ENCODE data around the gene PRDM1.

Gene PRDM1

DNA sequence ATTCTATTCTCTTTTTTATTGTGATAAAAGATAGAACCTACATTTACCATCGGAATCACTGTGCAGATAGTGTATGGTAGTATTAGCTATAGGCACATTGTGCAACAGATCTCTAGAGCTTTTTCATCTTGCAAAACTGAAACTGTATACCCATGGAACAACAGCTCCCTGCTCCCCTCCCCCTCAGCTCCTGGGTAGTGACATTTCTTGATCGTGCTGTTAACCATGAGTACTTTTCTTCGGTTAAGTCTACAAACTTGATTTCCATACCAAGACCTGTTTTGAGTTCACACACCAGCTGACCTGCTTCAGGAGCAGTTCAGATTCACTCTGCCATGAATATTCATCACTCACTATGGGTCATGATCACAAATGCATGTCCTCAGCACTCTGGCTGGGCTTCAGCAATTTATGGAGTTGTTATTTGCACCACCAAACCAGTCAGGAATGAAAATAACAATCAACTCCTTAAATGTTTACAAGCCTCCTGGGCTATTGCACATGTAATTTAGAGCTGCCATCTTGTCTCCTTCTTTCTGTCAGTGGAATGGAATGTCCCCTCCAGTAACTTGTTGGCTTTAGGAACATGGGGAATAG is 32.8 kb downstream of the PRDM1 start:
- no peak for DNase-seq

DNA sequence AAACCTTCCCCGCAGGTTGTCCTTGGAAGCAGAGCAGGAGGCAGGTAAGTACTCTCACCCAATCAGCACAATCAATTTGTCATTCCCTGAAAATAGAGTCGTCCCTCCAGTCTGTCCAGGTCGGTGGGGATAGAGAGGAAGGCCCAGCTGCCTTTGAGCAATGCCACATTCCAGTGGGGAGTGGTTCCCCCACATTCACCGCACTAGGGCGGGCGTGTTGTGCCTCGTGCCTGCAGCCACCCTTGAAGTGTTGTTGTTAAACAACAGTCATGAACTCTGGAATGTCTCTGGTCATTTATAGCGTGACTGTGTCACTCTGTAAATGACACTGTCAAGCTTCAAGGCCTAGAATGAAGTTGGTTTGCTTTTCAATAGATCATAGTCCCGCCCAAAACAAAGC is 33.4 kb downstream of the PRDM1 start:
- no peak for DNase-seq

DNA sequence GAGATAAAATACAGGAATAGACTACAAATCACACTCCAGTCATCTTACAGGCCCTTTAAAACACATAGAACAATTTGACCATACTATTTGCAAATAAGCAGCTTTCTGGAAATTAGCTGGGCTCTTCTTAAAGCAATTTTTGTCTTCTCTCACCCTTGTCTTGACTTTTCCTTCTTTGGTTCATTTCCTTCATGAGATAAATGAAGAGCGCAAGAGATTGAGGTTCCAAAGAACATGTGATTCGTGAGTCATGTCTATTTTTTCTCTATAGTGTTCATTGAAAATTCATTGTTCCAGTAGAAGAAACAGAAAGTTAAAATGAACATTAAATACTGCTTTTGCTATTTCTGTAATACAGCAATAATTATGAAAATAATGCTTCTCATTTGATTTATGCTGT is 33.9 kb downstream of the PRDM1 start:
- no peak for DNase-seq

DNA sequence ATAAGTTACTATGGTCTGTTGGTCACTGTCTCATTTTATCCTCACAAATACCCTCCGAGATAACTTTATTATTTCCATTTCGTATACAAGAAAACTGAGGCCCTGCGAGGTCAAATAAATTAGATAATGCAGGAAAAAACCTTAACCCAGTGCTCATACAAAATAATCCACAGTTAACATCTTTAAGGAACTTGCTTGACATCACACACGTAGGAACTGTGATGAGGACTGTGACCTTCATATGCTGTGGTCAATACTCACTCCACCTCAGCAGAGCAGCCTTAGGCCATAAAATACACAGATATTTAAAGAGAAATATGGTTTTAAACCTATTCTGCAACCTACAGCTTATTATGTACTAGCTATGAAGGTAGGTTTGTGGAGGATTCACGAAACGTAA is 34.3 kb downstream of the PRDM1 start:
- DNase-seq = no peak

DNA sequence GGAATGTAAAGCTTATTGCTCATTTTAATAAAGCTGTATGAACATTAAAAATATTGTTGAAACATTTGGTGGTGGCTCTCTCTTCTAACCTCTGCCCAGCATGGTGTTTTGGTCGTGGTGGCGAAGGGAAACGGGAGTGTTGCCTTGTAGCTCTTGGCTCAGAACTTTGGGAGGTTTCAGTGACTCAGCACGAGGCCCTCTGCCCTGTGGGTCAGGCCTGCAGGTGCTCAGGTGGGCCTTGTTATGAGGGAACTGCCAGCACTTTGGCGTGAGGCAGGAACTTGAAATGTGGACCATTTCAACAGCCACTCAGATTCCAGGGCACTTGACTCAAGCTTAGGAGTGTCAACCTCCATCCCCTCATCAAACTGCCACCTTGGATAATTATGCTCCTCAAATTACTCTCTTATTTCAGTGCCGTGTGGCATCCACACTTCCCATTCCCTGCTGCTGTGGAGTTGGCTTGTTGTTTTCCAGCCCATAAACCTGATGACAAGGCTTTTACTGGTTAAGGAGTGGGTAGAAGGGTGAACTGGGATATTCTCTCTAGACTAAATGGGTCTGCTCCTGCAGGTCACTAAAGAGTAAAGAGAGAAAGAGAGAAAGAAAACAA is 36.3 kb downstream of the PRDM1 start:
- no peak for DNase-seq

DNA sequence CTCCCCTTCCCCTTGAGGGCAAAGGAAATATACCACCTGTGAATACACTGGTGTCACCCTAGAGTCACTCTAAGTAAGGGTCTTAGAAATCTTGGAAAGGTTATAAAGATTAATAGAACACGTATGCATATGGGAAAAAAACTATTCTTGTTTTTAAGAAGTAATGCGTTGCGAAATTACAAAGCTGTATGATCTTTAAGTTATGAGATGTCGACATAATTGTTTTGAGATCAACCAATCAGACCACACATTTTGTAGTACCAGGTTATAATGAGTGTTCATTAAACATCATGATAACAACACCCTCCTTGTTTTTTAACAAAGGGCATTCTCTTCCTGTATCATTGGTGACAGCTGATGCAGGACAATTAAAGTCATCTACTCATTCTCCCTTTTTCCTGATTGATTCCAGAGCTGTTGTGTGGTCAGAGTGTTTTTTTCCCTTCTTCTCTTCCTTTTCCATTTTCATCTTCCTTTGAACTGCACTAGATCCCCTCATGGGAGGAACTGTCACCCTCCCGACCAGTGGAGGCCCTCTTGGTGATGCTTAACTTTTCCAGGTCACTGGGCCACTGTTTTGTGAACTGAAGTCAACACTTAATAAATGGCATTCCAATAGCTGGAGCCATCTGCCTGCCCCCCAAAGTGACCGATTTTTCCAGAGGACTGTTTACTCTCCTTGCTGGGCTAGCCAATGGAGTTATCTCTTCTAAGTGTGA is 37.0 kb downstream of the PRDM1 start:
- DNase-seq = no peak

DNA sequence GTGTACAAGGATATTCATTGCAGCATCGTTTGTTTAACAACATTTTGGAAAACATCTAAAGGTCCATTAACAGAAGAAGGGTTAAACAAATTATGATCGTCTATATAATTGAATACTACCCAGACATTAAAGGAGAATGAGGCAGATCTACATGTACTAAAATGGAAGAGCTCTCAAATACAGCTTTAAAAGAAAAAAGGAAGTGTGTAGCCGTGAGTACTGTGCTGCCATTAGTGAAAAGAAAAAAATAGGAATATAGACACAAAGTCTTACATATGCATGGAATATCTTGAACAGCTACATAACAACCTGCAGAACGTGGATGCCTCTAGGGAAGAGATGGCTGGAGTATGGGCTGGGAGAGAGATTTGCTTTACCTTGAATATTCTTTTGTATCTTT is 37.9 kb downstream of the PRDM1 start:
- no peak for DNase-seq

DNA sequence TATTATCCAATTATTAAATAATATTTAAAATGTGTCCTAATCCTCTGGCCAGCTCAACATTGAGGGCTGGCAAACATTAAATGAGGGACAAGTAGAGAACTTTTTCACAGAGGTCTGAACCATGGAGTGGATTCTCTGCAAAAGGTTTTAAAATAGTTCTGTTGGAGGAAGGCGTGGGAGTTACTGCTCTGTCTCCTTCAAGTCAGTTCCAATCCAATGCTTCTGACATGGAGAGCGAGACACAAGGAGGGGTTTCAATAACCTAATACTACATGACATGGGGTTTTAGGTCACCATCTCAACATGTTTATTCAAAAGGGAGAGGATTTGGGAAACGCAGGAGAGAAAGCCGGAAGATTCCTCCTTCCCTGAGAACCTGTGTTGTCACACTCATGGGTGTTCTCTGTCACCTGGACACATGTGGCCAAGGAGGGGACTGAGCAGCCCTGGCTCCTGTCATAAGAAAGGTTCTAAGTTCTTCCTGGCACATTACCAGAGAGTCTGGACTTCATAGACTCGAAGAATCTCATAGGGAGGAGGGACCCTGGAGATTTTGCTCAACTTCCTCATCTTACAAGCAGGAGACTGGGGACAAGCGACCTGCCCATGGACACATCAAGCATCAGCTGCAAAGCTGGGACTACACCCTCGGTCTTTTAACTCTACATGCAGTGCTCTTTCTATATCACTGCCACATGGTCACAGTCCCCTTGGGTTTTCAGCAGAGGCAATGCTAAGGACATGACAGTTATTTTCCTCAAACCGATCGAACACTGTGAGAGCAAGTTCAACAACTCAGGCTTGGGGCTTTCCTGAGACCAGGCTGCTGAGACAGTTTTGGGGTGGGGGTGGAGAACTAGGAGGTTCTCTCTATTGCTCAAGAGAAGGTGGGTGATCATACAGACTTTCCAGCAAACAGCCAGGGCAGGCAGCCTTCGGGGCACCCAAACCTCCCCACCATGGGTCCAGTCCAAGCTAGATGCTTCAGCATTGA is 38.6 kb downstream of the PRDM1 start:
- DNase-seq = no peak

DNA sequence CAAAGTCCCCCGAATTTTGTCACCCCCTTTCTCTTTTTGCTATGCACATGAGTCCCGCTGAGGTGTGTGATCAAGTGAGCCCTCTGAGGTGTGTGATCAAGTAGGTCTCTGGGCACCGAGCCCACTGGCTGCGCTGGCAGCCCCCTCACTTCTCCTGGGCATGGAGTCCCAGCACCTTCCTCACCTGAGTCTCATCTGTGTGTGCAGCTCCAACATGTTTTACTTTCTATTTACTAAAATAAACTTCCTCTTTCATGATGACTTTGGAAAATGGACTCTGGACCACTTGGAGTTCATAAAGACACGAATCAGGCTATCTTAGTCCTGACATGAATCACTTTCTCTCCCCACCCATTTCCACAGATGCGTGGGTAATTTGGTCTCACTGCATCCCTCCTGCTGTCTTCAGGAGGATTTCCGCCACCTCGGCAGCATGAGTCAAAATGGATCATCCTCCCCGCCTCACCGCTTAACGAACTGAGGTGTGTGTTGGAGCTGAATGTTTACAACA is 39.8 kb downstream of the PRDM1 start:
- DNase-seq = no peak

DNA sequence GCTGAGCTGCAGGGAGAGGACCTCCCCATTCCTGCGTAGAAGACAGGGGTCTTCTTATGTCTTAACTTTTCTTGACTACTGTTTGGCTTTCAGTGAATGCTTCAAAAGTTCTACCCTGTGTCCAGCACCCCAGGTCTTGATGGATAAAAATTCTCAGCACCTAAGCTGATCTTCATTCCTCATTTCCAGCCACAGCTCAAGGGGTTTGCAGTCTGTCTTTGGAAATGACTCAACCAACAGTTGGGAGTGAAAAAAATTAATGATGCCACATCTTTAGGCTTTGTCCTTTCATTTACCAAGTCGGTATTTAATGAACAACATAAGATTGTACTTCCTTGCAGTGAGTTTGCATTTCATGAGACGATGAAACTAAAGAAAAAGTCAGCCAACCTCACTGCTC is 40.3 kb downstream of the PRDM1 start:
- no peak for DNase-seq

DNA sequence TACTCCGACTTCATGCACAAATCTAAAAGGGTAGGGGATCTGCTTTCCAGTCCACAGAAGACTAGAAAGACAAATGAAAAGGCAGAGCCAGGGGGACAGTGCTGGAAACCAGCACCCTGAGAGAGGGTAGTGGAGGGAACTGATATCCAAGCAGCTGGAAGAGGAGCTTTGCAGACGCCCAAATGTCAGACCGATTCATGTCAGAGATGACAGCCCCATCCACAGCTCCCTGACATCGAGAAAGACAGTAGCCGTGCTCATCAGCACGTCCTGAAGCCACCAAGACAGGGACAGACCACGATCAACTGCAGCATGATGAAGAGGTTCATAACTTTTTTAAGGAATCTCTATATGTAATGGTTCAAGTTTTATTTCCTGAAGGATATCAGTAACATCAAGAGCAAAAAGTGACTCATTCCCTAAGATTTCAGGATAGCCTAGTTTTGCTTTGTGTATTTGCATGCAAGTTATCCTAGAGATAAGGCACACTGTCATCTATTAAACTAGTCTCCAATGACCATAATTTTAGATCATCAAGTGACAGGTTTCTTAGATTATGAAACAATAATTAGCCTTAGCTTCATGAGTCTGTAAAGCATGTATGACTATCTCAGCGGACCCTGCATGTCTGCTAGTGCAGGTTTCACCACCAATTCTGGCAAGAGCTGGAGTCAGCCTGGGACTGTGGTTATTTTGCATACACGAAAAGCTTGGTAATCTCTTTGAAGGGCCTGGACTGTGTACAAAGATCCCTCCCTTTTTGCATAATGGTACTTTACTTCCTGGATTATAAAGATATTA is 43.0 kb downstream of the PRDM1 start:
- no peak for DNase-seq

DNA sequence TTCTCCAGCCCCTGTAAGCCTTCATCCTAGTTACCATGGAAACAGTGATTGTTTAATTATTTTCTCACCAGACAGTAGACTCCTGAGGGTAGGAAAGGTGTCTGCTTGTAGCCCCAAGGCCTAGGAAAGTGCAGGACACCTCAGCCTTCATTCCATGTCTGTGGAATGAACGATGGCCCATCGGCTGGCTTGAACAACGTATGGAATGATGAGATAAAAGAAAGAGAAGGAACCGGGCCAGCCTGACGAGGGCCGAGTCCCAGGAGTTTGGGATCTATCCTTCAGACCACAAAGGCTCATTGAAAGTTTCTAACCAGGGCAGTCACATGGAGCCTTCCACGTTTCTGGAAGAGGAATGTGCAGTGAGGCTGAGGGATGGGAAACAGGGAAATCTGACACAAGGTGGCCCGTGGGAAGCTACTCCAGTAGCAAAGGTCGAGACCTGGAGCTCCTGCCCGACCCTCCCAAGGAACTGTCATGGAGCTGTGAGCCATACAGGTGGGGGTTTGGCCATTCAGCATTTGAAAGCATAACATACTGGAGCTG is 46.1 kb downstream of the PRDM1 start:
- DNase-seq = no peak

DNA sequence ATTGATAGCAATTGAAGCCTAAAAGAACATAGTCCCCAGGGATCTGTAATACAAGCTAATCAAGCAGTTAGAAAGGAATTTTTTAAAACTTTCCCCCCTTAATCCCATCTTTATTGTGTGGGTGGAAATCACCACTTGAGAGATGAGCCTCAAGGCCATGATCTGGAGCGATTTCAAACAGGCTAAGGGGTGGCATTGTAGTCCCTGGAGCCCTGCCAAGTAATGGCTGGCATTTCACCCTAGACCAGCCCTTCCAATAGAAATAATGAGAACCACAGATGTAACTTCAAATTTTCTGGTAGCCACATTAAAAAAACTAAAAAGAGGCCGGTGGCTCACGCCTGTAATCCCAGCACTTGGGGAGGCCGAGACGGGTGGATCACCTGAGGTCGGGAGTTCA is 46.9 kb downstream of the PRDM1 start:
- no peak for DNase-seq

DNA sequence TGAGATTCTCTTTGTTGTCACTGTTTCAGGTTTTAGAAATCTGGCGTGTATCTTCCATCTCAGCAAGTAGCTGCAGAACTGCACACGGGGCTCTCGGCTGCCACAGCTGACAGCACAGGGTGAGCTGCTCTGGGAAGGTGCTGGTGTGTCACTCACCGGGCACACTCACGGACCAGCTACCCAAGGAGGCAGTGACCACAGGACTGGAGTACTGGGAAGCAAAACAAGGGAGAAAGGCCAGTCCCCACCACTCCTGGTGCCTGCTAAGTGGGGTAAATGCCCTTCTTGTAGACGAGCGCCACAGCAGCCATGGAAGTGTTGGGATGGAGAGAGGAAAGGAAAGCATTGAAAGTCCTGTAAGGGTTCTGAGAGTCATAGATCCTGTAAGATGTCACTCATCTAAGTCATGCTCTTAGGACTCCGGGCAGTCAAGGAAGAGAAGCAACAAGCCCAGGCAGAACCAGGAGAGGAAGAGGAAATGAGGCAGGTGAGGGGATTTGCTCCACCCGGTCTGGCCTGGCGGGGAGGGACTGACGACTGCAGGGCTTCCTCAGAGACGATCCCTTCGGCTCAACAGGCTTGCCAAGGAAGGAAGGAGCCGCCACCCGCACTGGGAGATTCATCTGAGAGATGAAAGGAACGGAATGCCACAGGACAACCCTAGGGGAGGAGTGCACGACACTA is 48.1 kb downstream of the PRDM1 start:
- no peak for DNase-seq

DNA sequence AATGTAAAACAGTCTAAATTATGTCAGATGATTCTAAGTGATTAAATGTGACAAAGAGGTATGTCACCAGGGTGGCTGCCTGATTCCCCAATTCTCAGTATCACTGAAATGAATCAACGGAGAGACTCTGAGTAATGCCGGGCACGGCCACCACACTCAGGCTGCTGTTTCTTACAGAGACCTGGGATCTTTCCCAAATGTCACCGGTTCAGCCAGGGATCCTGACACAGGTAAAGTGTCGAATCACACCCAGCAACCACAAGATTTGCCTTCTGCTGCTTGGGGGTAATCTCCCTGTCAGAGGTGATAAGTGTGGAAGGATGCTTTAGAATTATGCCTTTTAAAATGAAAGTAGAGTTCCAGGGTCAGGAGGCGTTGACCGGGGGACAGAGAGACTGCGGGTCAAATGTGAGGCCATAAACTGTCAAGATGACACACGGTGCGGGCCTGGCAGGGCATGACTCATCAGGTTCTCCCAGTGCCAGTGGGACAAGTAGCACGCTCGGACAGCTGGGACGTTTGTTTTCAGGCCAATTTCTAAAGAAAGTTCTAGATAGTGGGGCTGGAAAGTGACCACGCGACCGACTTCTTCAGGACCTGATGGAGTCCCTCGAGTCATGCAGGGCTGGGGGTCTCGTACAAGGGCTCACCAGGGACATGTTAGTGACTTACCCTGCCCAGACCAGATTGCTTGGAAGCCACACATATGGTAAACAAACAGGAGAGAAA is 48.9 kb downstream of the PRDM1 start:
- no peak for DNase-seq

DNA sequence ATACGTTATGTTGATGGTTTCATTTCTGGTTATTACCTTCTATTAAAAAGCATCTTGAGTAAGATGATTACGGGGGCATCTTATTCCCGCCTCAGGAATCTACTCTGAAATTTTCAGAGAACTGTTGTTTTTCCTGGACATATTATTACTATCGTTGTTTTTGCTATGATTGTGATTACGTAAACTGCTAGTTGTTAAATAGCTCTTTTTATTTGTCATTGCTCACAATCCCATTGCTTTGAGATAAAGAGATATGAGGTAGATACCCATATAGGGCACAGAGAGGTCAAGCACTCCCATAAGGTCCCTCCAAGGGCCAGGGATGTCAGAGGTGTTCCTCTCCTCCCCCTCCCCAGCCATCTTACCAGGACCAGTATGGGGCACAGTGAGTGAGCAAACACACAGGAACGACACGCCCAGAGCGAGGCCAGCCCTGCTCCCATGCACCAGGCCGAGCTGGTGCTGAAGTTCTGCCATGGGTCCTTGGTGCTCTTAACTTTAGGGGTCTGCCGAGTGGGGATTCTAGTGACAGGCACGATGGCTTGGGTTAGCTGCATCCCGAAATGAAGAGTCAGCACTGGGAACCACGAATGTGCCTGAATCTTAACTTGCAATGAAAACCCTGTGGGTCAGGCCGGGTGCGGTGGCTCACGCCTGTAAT is 49.9 kb downstream of the PRDM1 start:
- DNase-seq = no peak

DNA sequence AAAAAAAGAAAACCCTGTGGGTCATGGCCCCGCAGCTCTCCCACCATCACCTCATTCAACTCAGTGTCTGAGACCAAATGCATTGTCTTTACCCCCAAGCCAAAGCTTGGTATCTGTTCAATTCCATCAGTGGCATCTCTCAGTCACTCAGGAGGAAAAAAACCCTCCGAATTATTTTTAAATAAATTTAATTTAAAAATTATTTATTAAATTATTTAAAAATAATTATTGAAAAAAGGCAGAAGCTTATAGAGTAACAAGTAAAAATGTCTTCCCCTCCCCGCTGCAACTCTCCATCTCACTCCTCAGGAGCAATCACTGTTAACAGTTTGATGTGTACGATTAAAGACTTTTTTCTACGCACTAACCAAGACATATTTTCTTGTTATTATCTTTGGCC is 50.7 kb downstream of the PRDM1 start:
- DNase-seq = no peak

DNA sequence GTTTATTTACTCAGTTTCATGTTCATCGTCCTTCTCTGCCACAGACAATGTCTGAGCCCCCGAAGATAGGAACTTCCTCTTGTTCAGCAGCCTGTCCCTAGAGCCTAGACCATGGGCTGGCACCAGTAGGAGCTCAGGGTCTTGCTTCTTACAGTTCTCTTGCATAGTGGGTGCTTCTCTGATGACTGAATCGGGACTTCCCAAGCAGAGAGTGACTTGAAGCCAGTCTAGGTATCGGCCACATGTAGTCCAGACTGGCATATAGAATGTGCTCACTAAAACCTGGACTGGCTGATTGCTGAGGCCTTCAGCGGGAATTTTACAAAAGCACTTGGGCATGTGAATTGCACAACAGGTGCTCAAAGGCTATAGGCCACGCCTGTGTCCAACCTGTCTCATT is 52.0 kb downstream of the PRDM1 start:
- DNase-seq = no peak

DNA sequence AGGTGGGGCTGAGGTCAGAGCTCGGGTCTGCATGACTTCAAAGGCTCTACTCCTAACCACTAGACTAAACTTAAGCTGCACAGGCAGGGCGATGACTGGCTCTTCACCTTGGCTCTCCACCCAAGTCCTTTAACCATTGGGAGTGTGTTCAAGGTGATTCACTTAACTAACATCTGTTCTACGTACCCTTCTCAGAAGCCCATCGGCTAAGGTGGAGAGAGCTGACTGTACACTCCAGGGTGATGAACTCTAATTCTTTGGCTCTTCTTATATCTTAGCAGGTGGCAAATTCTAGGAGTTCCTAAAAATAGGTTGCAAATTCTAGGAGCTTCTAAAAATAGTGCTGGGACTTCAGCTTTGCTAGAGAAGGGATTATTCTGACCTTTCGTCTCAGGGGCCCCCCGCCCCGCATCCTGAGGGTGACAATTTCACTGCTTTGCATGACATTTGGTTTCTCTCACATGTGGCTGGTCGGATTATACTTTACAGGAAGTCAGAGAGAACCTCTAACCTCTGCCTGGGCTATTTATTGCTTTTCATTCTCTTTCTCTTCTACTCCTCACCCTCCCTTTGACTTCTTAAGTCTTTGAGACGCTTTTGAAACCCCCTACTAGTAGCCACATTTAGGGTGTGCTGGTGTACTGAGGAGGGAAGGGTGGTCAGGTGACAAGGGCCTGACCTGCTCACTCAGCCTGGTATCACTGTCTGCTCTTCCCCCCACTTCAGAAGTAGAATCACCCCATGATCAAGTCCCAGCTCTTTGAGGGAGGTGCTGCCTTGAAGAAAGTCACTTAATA is 55.5 kb downstream of the PRDM1 start:
- no peak for DNase-seq
